Upper lobe of right lung (tissue), 1 donor: ENCODE results near the gene CTBP2. TPM values are rescaled to one million over a fixed set of nuclear protein-coding genes. Genes with fewer than 3 reads are reported as not detected.

Source experiments
- ATAC-seq: fragments of 200-7000 bp; cut with Tn5 transposase; one replicate; pipeline ENCODE4 v1.9.1; 2020; ENCODE audit warnings: mild to moderate bottlenecking, moderate library complexity
- DNase-seq: peaks from one replicate; pipeline ENCODE4 v3.0.0-alpha.2; 2020
- H3K27ac ChIP-seq: fragments of 200-600 bp; one replicate; pipeline ENCODE4 v1.8.0; 2022
- H3K27me3 ChIP-seq: fragments of 200-600 bp; one replicate; pipeline ENCODE4 v1.8.0; 2022; ENCODE audit warnings: mild to moderate bottlenecking
- H3K36me3 ChIP-seq: fragments of 200-600 bp; one replicate; pipeline ENCODE4 v1.8.0; 2022
- H3K4me1 ChIP-seq: fragments of 200-600 bp; one replicate; pipeline ENCODE4 v1.8.0; 2022
- H3K4me3 ChIP-seq: fragments of 200-600 bp; one replicate; pipeline ENCODE4 v1.8.0; 2022; ENCODE audit warnings: mild to moderate bottlenecking
- H3K9me3 ChIP-seq: fragments of 200-600 bp; one replicate; pipeline ENCODE4 v1.8.0; 2022
- intact Hi-C: fragments of 100-400 bp; cut with DNase I; formaldehyde crosslinking; loops from one replicate; pipeline ENCODE4 v1.11.0; 2022
- total RNA-seq: library from RNA; stranded (reverse); fragmentation: NEBNext Ultra II Directional; extraction: Animal tissue kit (Norgen Biotek cat#: 25700); gene quantifications from one replicate; pipeline ENCODE4 v1.2.1, GENCODE V29; 2021
- TF ChIP-seq, protein P1 (sequence below): fragments of 200-600 bp; IDR thresholded peaks from one replicate; pipeline ENCODE4 v1.8.0; 2022; ENCODE audit warnings: antibody characterized with exemption
- donor health status: DM: no; HTN: yes; CAD: no; lungs with severe emphysema.

CTBP2 gene
- total RNA-seq, 1 donor from 2014 or later = 66.7 TPM

DNA sequence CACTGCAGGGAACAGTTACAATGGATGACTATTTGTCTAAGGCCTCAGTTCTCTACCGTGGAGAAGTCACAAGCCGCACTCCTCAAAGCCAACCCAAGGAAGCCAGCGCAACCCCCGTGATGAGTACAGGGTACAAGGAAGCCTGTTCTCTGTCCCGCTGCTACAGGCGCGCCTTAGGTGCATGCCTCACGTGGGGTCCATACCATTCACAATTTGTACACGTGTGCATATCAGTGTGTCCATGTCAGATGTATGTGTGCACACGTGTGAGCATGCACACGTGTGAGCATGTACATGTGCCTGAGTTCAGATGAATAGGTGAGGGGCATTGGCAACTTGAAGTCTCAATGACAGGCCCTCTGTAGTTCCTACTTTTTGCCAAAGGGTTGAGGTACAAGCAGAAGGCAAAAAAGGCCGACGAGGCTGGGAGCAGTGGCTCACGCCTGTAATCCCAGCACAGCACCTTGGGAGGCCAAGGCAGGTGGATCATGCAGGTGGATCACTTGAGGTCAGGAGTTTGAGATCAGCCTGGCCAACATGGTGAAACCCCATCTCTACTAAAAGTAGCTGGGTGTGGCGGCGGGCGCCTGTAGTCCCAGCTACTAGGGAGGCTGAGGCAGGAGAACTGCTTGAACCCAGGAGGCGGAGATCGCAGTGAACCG is 62.8 kb downstream of the CTBP2 start:
- no peak for ATAC-seq
- intact Hi-C loops = no loop called here
- H3K27me3 ChIP-seq = no peaks in the 10 kb centered on the region
- H3K36me3 ChIP-seq = no peaks in the 10 kb centered on the region
- TF ChIP-seq, protein P1, sequence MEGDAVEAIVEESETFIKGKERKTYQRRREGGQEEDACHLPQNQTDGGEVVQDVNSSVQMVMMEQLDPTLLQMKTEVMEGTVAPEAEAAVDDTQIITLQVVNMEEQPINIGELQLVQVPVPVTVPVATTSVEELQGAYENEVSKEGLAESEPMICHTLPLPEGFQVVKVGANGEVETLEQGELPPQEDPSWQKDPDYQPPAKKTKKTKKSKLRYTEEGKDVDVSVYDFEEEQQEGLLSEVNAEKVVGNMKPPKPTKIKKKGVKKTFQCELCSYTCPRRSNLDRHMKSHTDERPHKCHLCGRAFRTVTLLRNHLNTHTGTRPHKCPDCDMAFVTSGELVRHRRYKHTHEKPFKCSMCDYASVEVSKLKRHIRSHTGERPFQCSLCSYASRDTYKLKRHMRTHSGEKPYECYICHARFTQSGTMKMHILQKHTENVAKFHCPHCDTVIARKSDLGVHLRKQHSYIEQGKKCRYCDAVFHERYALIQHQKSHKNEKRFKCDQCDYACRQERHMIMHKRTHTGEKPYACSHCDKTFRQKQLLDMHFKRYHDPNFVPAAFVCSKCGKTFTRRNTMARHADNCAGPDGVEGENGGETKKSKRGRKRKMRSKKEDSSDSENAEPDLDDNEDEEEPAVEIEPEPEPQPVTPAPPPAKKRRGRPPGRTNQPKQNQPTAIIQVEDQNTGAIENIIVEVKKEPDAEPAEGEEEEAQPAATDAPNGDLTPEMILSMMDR = no peak
- H3K27ac ChIP-seq = no peak overlapping the region
- H3K4me1 ChIP-seq = peaks cover 18% of the 10 kb centered on the region
- no peak overlapping the region for H3K4me3 ChIP-seq
- DNase-seq = peak; percentile 33
- no peaks in the 10 kb centered on the region for H3K9me3 ChIP-seq

DNA sequence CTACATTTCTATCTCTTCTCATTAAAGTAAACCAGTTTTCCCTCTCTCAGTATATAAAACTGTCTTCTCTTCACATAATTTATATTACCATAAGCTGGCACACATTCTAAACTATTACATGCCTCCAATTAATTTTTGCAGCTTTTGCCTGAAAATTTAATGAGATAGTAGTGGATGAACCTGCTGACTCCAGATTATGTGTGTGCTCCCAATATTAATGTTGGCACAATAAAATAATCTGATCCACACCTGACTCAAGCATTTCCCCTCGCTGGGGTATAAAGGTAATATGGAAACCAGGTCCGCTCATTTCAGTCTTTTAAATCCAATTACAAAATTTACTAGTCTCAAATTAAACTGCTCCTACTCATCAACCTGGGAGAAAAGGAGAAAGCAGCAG is 63.4 kb downstream of the CTBP2 start:
- Histone ChIP-seq H3K27me3 (no peaks in the 10 kb centered on the region), H3K9me3 (no peaks in the 10 kb centered on the region), H3K27ac (no peak overlapping the region), H3K36me3 (no peaks in the 10 kb centered on the region), H3K4me1 (peaks cover 15% of the 10 kb centered on the region), H3K4me3 (no peak overlapping the region)
- ATAC-seq = no peak
- intact Hi-C loops = no loop called here
- no peak for DNase-seq
- TF ChIP-seq, protein P1 = no peak

DNA sequence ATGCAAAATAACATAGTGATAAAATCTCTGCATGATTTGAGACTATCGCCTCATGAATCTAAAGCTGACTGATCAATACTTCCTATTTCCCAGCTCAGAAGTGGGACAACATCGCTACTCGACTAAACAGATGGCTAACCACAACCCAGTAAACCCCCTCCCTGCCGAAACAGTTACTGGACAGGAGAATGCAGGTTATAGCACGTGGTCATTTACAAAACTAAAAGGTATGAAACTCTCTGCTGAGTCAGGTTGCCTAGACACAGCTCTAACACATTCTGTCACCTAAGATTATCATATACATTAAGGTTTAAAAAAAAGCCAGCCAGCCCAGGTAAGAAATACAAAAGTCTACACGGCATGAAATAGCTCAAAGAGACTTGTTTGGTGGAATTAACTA is 64.0 kb downstream of the CTBP2 start:
- Histone ChIP-seq H3K27ac (no peak overlapping the region), H3K27me3 (no peaks in the 10 kb centered on the region), H3K36me3 (no peaks in the 10 kb centered on the region), H3K9me3 (no peaks in the 10 kb centered on the region), H3K4me3 (no peak overlapping the region), H3K4me1 (peaks cover 15% of the 10 kb centered on the region)
- no peak for ATAC-seq
- no peak for DNase-seq
- TF ChIP-seq, protein P1 = no peak
- intact Hi-C loops = no loop called here

DNA sequence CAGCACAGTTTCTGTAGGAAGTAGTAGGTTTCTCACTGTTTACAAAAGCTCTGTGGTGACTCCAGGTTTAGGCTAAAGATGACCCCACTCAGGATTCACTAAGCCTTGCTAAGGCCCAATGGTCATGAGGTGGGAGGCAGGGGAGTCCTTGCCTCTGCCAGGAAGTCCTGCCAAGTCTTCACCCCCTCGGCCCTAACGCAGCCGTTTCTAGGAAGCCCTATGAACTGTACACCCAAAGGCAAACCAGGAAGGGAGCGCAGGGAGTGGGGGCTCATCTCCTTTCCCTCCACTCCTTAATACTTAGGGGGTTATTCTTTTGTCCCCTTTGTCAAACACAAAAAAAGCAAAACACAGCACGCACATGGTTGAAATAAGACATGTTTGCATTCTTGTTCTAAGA is 64.6 kb downstream of the CTBP2 start:
- Histone ChIP-seq H3K4me3 (no peak overlapping the region), H3K27ac (no peak overlapping the region), H3K36me3 (no peaks in the 10 kb centered on the region), H3K27me3 (no peaks in the 10 kb centered on the region), H3K4me1 (peaks cover 15% of the 10 kb centered on the region), H3K9me3 (no peaks in the 10 kb centered on the region)
- no peak for ATAC-seq
- DNase-seq = peak; percentile 15
- TF ChIP-seq, protein P1 = no peak
- intact Hi-C loops = no loop called here

DNA sequence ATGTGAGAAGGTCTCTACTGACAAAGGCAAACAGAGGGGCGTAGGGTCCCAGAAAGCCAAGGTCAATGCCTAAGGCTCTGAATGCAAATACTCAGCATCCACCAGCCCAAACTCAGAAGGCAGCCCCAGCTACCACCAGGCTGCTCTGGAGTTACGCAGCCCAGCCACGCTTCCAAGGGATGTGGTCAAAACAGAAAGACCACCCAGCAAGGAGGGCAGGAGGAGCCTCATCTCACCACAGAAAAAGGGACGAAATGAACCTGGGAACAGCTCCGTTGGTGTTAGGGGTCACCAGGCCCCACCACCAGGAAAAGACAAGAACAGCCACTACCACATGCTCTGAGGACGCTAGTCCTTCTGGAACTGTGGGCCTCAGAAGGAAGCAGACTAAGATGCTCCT is 65.1 kb downstream of the CTBP2 start:
- Histone ChIP-seq H3K36me3 (no peaks in the 10 kb centered on the region), H3K4me3 (no peak overlapping the region), H3K27ac (no peak overlapping the region), H3K4me1 (peaks cover 15% of the 10 kb centered on the region), H3K27me3 (no peaks in the 10 kb centered on the region), H3K9me3 (no peaks in the 10 kb centered on the region)
- ATAC-seq (no peak), DNase-seq (peak; percentile 16)
- TF ChIP-seq, protein P1 = no peak
- intact Hi-C loops = no loop called here

DNA sequence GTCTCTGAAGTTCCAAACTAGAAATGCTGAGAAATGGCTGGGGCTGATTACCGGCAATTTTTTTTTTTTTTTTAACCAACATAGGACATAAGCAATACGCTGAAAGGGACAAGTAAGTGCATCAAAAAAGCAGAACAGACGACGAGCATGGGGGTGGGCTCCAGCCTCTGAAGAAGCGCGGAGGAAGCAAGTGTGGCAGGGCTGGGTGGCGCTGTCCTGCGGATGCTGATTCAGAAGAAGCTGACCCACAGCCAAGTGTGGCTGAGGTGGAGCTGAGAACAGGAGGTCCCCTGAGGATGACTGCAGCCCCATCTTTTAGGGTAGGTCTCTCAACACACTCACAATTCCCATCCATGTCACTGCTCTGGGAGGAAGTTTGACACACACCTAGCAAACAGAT is 65.6 kb downstream of the CTBP2 start:
- peaks cover 15% of the 10 kb centered on the region for H3K4me1 ChIP-seq
- peak; percentile 30 for ATAC-seq
- intact Hi-C loops = no loop called here

More for the DNA sequence above, 65.6 kb downstream of the CTBP2 start:
- H3K27ac ChIP-seq = no peak overlapping the region
- no peak overlapping the region for H3K4me3 ChIP-seq
- TF ChIP-seq, protein P1 = no peak
- no peaks in the 10 kb centered on the region for H3K36me3 ChIP-seq
- no peaks in the 10 kb centered on the region for H3K27me3 ChIP-seq
- DNase-seq = peak; percentile 48
- no peaks in the 10 kb centered on the region for H3K9me3 ChIP-seq
